NCI-H2196 (cell line): Measurements from ENCODE around the gene PCBP3.

Experiments
- DNase-seq: peaks from one replicate; lab custom pipeline; 2025; ENCODE audit not compliant: unreplicated experiment; lab: John Stamatoyannopoulos, UW

PCBP3 gene

GRCh38 chr21:45901061-45901690, 257.7 kb downstream of the PCBP3 start:
- DNase-seq: no peak

GRCh38 chr21:45902292-45902995, 258.9 kb downstream of the PCBP3 start:
- no peak for DNase-seq

GRCh38 chr21:45905196-45905595, 261.7 kb downstream of the PCBP3 start:
- DNase-seq: no peak

- no peak for DNase-seq
Observed at GRCh38 chr21:45906196-45906805, 262.8 kb downstream of the PCBP3 start.

GRCh38 chr21:45906859-45907258, 263.3 kb downstream of the PCBP3 start:
- DNase-seq: no peak

GRCh38 chr21:45908536-45909237, 265.2 kb downstream of the PCBP3 start:
- DNase-seq: no peak

GRCh38 chr21:45909238-45909988, 265.9 kb downstream of the PCBP3 start:
- no peak for DNase-seq

- no peak for DNase-seq
Observed at GRCh38 chr21:45910155-45910547, 266.6 kb downstream of the PCBP3 start.

- no peak for DNase-seq
Observed at GRCh38 chr21:45910548-45911221, 267.2 kb downstream of the PCBP3 start.

GRCh38 chr21:45911806-45912325, 268.3 kb downstream of the PCBP3 start:
- DNase-seq: no peak

GRCh38 chr21:45912611-45913417, 269.3 kb downstream of the PCBP3 start:
- DNase-seq: no peak

- DNase-seq: no peak
Observed at GRCh38 chr21:45913418-45913765, 269.9 kb downstream of the PCBP3 start.

GRCh38 chr21:45913886-45914285, 270.4 kb downstream of the PCBP3 start:
- no peak for DNase-seq

GRCh38 chr21:45914321-45914845, 270.9 kb downstream of the PCBP3 start:
- no peak for DNase-seq

- DNase-seq: no peak
Observed at GRCh38 chr21:45916011-45916840, 272.7 kb downstream of the PCBP3 start.

- no peak for DNase-seq
Observed at GRCh38 chr21:45917241-45917640, 273.7 kb downstream of the PCBP3 start.

- no peak for DNase-seq
Observed at GRCh38 chr21:45918011-45918410, 274.5 kb downstream of the PCBP3 start.

- no peak for DNase-seq
Observed at GRCh38 chr21:45918835-45919447, 275.4 kb downstream of the PCBP3 start.
